ENCODE measurements around the gene LGALS3BP.

DNA sequence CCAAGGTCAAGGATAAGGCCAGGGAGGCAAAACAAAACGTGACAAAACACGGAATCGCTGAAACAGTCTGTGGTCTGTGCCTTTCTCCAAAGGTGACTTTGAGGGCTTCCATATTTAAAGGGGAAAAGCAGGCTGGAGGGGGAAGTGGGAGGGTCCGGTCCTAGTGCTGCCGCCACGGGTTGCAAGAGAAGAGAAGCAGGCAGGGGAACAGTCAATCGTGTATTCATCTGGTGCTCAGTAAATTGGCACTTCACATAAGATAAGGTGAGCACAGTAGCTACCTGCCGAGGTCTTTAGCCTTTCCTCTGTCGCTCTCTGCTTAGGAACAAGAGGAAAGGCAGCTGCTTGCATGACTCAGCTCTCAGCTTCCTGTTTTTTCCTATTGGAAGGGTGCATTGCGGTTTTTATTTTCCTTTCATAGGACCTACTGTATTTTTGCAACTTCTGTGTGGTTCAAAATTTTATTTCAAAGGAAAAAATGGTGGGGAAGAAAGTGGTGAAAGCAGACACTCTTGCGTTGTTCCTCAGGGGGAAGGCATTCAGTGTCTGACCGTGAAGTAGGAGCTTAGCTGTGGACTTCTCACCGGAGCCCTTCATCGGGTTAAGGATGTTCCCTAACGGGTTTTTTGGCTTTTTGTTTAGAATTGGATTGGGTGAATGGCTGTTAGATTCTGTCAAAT, 7.1 kb upstream of the LGALS3BP start:
- TF ChIP-seq, protein P1, sequence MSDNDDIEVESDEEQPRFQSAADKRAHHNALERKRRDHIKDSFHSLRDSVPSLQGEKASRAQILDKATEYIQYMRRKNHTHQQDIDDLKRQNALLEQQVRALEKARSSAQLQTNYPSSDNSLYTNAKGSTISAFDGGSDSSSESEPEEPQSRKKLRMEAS (IDR thresholded peaks at IDR 0.05) = no peak; the same call in 1 of the 2 replicates
- TF ChIP-seq, protein P2, sequence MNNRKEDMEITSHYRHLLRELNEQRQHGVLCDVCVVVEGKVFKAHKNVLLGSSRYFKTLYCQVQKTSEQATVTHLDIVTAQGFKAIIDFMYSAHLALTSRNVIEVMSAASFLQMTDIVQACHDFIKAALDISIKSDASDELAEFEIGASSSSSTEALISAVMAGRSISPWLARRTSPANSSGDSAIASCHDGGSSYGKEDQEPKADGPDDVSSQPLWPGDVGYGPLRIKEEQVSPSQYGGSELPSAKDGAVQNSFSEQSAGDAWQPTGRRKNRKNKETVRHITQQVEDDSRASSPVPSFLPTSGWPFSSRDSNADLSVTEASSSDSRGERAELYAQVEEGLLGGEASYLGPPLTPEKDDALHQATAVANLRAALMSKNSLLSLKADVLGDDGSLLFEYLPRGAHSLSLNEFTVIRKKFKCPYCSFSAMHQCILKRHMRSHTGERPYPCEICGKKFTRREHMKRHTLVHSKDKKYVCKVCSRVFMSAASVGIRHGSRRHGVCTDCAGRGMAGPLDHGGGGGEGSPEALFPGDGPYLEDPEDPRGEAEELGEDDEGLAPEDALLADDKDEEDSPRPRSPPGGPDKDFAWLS (CRISPR knock-in tag; IDR thresholded peaks at IDR 0.05; ENCODE audit: borderline replicate concordance) = no peak
- no peak for TF ChIP-seq SP140L (CRISPR knock-in tag; IDR thresholded peaks at IDR 0.05; ENCODE audit: borderline replicate concordance)

Data from HepG2 (cell line).